HL-60 (cell line): ENCODE measurements around the gene BNIP5.

Experiments
- DNase-seq, 2 experiments: peaks; one replicate each; pipeline ENCODE4 v3.0.0-alpha.2; 2010 to 2020; ENCODE audit warnings: low read depth in 1 of 2, low spot score in 1 of 2
- H3K27ac ChIP-seq: fragments of 250-450 bp; sonication (Bioruptor Pico); replicated peaks from 2 replicates; pipeline ENCODE4 v1.5.1; 2020; ENCODE audit warnings: mild to moderate bottlenecking, moderate library complexity
- H3K27me3 ChIP-seq: fragments of 250-450 bp; sonication (Bioruptor Pico); 2 replicates; pipeline ENCODE4 v1.5.1; 2021; ENCODE audit warnings: mild to moderate bottlenecking, moderate library complexity; ENCODE audit not compliant: insufficient read depth, poor library complexity, severe bottlenecking
- H3K4me3 ChIP-seq: replicated peaks from 2 replicates; pipeline ENCODE4 v1.5.1; 2011; ENCODE audit warnings: mild to moderate bottlenecking, control low read depth, low read length; ENCODE audit not compliant: insufficient read depth
- GABPA ChIP-seq: IDR thresholded peaks from 2 replicates; pipeline ENCODE4 v1.6.1; 2012; ENCODE audit warnings: low read depth
- POLR2AphosphoS5 ChIP-seq: IDR thresholded peaks from 2 replicates; pipeline ENCODE4 v1.6.1; 2012; ENCODE audit warnings: low read depth
- SPI1 ChIP-seq: IDR thresholded peaks from 2 replicates; pipeline ENCODE4 v1.6.1; 2012; ENCODE audit warnings: low read depth, mild to moderate bottlenecking, borderline replicate concordance
- TF ChIP-seq, protein P1 (sequence below): IDR thresholded peaks from 2 replicates; pipeline ENCODE4 v1.6.1; 2012; ENCODE audit warnings: low read depth; ENCODE audit not compliant: insufficient replicate concordance
- TF ChIP-seq, protein P2 (sequence below): IDR thresholded peaks from one replicate; pipeline ENCODE4 v1.5.1; 2011; ENCODE audit warnings: low read length, control low read depth, inconsistent platforms; ENCODE audit not compliant: insufficient read depth

The BNIP5 gene

DNA sequence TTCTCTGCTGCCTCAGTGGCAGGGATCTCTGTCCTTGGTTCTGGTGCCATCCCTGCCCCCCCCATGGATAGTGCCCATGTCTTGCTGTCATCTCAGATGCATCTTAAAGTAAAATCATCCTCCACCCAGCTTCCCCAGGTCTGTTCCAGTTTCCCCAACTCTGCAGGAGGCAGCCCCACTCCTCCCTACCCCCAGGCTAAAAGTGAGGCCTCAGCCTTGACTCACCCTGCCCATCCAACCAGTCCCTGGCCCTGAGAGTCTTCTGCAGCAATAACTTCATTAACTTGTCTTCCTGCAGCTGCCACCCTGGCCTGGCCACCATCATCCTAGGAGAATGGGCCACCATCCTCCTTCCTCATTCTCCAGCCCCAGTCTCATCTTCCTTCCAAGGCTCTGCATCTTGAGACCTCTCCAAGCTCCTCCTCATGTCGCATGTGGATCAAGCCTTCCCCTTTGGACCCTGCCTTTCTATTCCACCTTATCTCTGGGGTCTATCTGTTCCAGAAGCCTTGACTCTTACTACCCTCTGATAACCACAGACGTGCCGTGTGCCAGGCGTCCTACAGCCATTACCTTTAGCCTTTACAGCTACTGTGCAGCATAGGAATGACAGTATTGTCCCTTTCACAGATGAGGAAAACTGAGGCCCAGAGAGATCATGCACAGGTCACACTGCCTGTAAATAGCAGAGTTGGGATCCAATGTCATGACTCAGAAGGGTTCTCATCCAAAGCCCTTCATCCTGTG, 68.8 kb downstream of the BNIP5 start:
- H3K27ac ChIP-seq = no peak overlapping the region
- H3K4me3 ChIP-seq = no peak overlapping the region
- no peaks in the 10 kb centered on the region for H3K27me3 ChIP-seq
- no peak for DNase-seq
- no peak for TF ChIP-seq GABPA
- no peak for TF ChIP-seq SPI1
- TF ChIP-seq, protein P1, sequence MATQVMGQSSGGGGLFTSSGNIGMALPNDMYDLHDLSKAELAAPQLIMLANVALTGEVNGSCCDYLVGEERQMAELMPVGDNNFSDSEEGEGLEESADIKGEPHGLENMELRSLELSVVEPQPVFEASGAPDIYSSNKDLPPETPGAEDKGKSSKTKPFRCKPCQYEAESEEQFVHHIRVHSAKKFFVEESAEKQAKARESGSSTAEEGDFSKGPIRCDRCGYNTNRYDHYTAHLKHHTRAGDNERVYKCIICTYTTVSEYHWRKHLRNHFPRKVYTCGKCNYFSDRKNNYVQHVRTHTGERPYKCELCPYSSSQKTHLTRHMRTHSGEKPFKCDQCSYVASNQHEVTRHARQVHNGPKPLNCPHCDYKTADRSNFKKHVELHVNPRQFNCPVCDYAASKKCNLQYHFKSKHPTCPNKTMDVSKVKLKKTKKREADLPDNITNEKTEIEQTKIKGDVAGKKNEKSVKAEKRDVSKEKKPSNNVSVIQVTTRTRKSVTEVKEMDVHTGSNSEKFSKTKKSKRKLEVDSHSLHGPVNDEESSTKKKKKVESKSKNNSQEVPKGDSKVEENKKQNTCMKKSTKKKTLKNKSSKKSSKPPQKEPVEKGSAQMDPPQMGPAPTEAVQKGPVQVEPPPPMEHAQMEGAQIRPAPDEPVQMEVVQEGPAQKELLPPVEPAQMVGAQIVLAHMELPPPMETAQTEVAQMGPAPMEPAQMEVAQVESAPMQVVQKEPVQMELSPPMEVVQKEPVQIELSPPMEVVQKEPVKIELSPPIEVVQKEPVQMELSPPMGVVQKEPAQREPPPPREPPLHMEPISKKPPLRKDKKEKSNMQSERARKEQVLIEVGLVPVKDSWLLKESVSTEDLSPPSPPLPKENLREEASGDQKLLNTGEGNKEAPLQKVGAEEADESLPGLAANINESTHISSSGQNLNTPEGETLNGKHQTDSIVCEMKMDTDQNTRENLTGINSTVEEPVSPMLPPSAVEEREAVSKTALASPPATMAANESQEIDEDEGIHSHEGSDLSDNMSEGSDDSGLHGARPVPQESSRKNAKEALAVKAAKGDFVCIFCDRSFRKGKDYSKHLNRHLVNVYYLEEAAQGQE = no peak
- TF ChIP-seq, protein P2, sequence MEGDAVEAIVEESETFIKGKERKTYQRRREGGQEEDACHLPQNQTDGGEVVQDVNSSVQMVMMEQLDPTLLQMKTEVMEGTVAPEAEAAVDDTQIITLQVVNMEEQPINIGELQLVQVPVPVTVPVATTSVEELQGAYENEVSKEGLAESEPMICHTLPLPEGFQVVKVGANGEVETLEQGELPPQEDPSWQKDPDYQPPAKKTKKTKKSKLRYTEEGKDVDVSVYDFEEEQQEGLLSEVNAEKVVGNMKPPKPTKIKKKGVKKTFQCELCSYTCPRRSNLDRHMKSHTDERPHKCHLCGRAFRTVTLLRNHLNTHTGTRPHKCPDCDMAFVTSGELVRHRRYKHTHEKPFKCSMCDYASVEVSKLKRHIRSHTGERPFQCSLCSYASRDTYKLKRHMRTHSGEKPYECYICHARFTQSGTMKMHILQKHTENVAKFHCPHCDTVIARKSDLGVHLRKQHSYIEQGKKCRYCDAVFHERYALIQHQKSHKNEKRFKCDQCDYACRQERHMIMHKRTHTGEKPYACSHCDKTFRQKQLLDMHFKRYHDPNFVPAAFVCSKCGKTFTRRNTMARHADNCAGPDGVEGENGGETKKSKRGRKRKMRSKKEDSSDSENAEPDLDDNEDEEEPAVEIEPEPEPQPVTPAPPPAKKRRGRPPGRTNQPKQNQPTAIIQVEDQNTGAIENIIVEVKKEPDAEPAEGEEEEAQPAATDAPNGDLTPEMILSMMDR = no peak
- no peak for TF ChIP-seq POLR2AphosphoS5

DNA sequence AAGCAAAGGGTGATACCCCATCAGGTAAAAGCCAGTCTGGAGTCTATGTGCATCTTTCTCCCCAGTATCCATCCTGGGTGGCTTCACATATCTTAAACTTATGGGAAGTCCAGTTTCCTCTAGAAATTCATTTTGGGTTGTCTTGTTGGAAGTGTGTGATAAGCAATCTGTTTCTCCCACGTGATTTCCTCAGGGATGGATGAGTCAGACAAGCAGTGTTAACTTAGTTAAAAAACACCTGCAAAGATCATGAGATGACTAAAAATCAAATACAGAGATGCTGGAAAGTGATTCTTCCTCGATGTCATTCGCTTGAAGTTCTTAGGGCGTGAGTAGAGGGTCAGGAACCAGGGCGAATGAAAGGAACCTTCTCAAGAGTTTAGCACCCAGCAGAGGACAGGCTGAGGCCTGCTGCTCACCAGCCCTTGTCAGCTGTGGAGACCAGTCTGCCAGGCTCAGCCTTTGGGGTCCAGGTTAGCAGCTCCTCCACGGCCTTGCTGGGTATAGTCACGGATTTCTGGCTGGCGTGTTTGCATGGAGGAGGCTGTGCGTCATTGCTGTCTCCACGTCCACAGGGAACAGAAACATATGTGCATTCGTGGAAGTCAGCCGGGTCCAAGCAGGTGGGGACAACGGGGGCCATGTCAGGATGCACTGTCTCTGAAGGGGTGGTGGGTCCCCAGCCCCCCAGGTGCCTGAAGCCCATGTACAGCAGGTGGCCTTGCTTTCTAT, 69.6 kb downstream of the BNIP5 start:
- no peaks in the 10 kb centered on the region for H3K27me3 ChIP-seq
- no peak for DNase-seq
- no peak overlapping the region for H3K27ac ChIP-seq
- no peak for TF ChIP-seq GABPA
- no peak overlapping the region for H3K4me3 ChIP-seq
